Body of pancreas (tissue), 4 donors: ENCODE data around the gene NLGN2. TPM values are rescaled to one million over a fixed set of nuclear protein-coding genes. Genes with fewer than 3 reads are reported as not detected.

ENCODE experiments used
- ATAC-seq: fragments of 150-250 bp; one replicate; pipeline ENCODE4 v1.9.1; 2016
- DNase-seq, 4 donors: peaks; one replicate each; pipeline ENCODE4 v3.0.0-alpha.2; 2019
- H3K27ac ChIP-seq, 4 donors: fragments of 200-600 bp; sonication (generic); 1 replicate in 3 of 4; 2 replicates in 1 of 4; pipeline versions ENCODE4 v1.5.1 to v1.6.1; 2016 to 2019; ENCODE audit warnings: mild to moderate bottlenecking in 1 of 4, mixed read lengths in 1 of 4, moderate library complexity in 1 of 4
- H3K27me3 ChIP-seq, 2 donors: fragments of 200-600 bp; sonication (generic); one replicate each; pipeline ENCODE4 v1.6.0; 2016; ENCODE audit warnings: mild to moderate bottlenecking in 1 of 2
- H3K36me3 ChIP-seq, 2 donors: fragments of 200-600 bp; sonication (generic); replicated peaks in 1 of 2; 2 replicates each; pipeline ENCODE4 v1.5.1; 2016; ENCODE audit warnings: low read depth in 2 of 2; ENCODE audit not compliant: insufficient read depth in 1 of 2
- H3K4me1 ChIP-seq: fragments of 200-600 bp; sonication (generic); one replicate; pipeline ENCODE4 v1.6.0; 2016
- H3K4me3 ChIP-seq, 2 donors: fragments of 200-600 bp; sonication (generic); 1 replicate in 1 of 2; 2 replicates in 1 of 2; pipeline ENCODE4 v1.5.1; 2016 to 2019
- H3K9me3 ChIP-seq, 3 donors: fragments of 200-600 bp; sonication (generic); 1 replicate in 2 of 3; 2 replicates in 1 of 3; pipeline ENCODE4 v1.5.1; 2016
- CTCF ChIP-seq, 7 experiments: fragments of 450-650 bp in 4 of 7; fragments of 200-600 bp in 3 of 7; sonication (generic) in 3 of 7; IDR thresholded peaks; one replicate each; pipeline ENCODE4 v1.5.1; 2016 to 2019; ENCODE audit warnings: antibody characterized with exemption in 7 of 7
- POLR2A ChIP-seq, 3 donors: fragments of 450-650 bp; IDR thresholded peaks; one replicate each; pipeline ENCODE4 v1.6.1; 2016; ENCODE audit warnings: antibody characterized with exemption in 3 of 3, mild to moderate bottlenecking in 2 of 3
- WGBS, 2 donors: methylation state at CpG; one replicate each; pipeline ENCODE4 v1.1.5; 2017; 5-methylcytosine and 5-hydroxymethylcytosine counted together
- intact Hi-C: fragments of 100-400 bp; cut with DNase I; formaldehyde crosslinking; loops from one replicate; pipeline ENCODE4 v1.15.1; 2023
- total RNA-seq, 2 donors: library from RNA; depleted of rRNA; stranded (reverse); fragments of >200 nt; gene quantifications; one replicate each; pipeline ENCODE4 v1.1.0, GENCODE V29; 2016

NLGN2 gene
- total RNA-seq, 2 donors from 2014 or later: 5.2 to 6.3 TPM

- Histone ChIP-seq H3K4me3 (no peak overlapping the region), H3K4me1 (no peaks in the 10 kb centered on the region), H3K27ac (no peak overlapping the region), H3K9me3 (no peaks in the 10 kb centered on the region), H3K36me3 (no peaks in the 10 kb centered on the region), H3K27me3 (no peaks in the 10 kb centered on the region)
- intact Hi-C loops: no loop called here
- TF ChIP-seq POLR2A (IDR thresholded peaks at IDR 0.05) (no peak), CTCF (IDR thresholded peaks at IDR 0.05) (no peak)
- ATAC-seq (no peak), DNase-seq (no peak)
- WGBS, 2 donors: 67 to 75% methylated on average over 6 of the region's 6 CpGs
These were observed 8.7 kb downstream of the NLGN2 start for GRCh38 chr17:7416323-7416722.

- DNase-seq (no peak), ATAC-seq (no peak)
- intact Hi-C loops: no loop called here
- Histone ChIP-seq H3K27me3 (no peaks in the 10 kb centered on the region), H3K36me3 (no peaks in the 10 kb centered on the region), H3K4me1 (no peaks in the 10 kb centered on the region), H3K27ac (no peak overlapping the region), H3K4me3 (no peak overlapping the region), H3K9me3 (no peaks in the 10 kb centered on the region)
- 94 to 95% methylated on average over 30 to 40 of the region's 54 CpGs for WGBS, 2 donors
- TF ChIP-seq POLR2A (IDR thresholded peaks at IDR 0.05): no peak
- no peak for TF ChIP-seq CTCF (IDR thresholded peaks at IDR 0.05)
These were observed 9.5 kb downstream of the NLGN2 start for GRCh38 chr17:7417056-7417655.

- 56 to 61% methylated on average over 14 to 18 of the region's 18 CpGs for WGBS, 2 donors
- H3K4me3 ChIP-seq: no peak overlapping the region
- H3K4me1 ChIP-seq: no peaks in the 10 kb centered on the region
- DNase-seq (no peak), ATAC-seq (no peak)
- intact Hi-C loops: no loop called here
- no peaks in the 10 kb centered on the region for H3K9me3 ChIP-seq
- TF ChIP-seq POLR2A (IDR thresholded peaks at IDR 0.05) (no peak), CTCF (IDR thresholded peaks at IDR 0.05) (no peak)
- H3K27ac ChIP-seq: no peak overlapping the region
- H3K27me3 ChIP-seq: no peaks in the 10 kb centered on the region
- H3K36me3 ChIP-seq: no peaks in the 10 kb centered on the region
These were observed 11.0 kb downstream of the NLGN2 start for GRCh38 chr17:7418472-7419152.

- Histone ChIP-seq H3K36me3 (no peaks in the 10 kb centered on the region), H3K9me3 (no peaks in the 10 kb centered on the region), H3K27ac (no peak within 1 kb of the TSS), H3K27me3 (no peaks in the 10 kb centered on the region), H3K4me3 (no peak within 1 kb of the TSS), H3K4me1 (no peaks in the 10 kb centered on the region)
- ATAC-seq: no peak
- no peak for DNase-seq
- intact Hi-C loops: no loop called here
- no peak for TF ChIP-seq POLR2A (IDR thresholded peaks at IDR 0.05)
- no peak for TF ChIP-seq CTCF (IDR thresholded peaks at IDR 0.05)
- 68 to 71% methylated on average over 5 to 13 of the region's 17 CpGs for WGBS, 2 donors
These were observed 12.4 kb downstream of the NLGN2 start, which contains the start of gene SPEM1 for GRCh38 chr17:7419819-7420610. SPEM1 (plus strand) TSS chr17:7420324; CDS start chr17:7420385, 61 bp downstream.
